Measurements from ENCODE around the gene ZFP36.

Gene ZFP36

GRCh38 chr19:39382991-39383828 is 23.4 kb upstream of the ZFP36 start:
- DNase-seq (ENCODE audit: low read depth in 2 of 3, low spot score in 1 of 3), result no peak

GRCh38 chr19:39384839-39385568 is 21.6 kb upstream of the ZFP36 start:
- no peak for DNase-seq (ENCODE audit: low read depth in 2 of 3, low spot score in 1 of 3)

- no peak for DNase-seq (ENCODE audit: low read depth in 2 of 3, low spot score in 1 of 3)
These were observed 20.8 kb upstream of the ZFP36 start for GRCh38 chr19:39385629-39386411.

- no peak for DNase-seq (ENCODE audit: low read depth in 2 of 3, low spot score in 1 of 3)
These were observed 20.1 kb upstream of the ZFP36 start for GRCh38 chr19:39386557-39386956.

GRCh38 chr19:39388657-39389056 is 18.0 kb upstream of the ZFP36 start:
- no peak for DNase-seq (ENCODE audit: low read depth in 2 of 3, low spot score in 1 of 3)

- no peak for DNase-seq (ENCODE audit: low read depth in 2 of 3, low spot score in 1 of 3)
These were observed 16.8 kb upstream of the ZFP36 start for GRCh38 chr19:39389631-39390414.

- peak in 1 of 3 donors; percentile 59 for DNase-seq (ENCODE audit: low read depth in 2 of 3, low spot score in 1 of 3)
These were observed 16.2 kb upstream of the ZFP36 start for GRCh38 chr19:39390451-39390750.

GRCh38 chr19:39390751-39391437 is 15.8 kb upstream of the ZFP36 start, which contains the start of the genes MED29 and PAF1:
Gene MED29 (plus strand): TSS chr19:39391378. CDS start chr19:39391423, 45 bp downstream.
Gene PAF1 (minus strand): TSS chr19:39391106. CDS start chr19:39390864, 242 bp downstream.
- peak; percentile 94 to 95 (median 95) for DNase-seq (ENCODE audit: low read depth in 2 of 3, low spot score in 1 of 3)

GRCh38 chr19:39397360-39398296 is 9.0 kb upstream of the ZFP36 start:
- peak; percentile 88 to 93 (median 92) for DNase-seq (ENCODE audit: low read depth in 2 of 3, low spot score in 1 of 3)

- DNase-seq (ENCODE audit: low read depth in 2 of 3, low spot score in 1 of 3), result peak in 2 of 3 donors; percentile 40 to 47
These were observed 8.3 kb upstream of the ZFP36 start for GRCh38 chr19:39398297-39398864.

GRCh38 chr19:39399668-39400050 is 7.0 kb upstream of the ZFP36 start:
- DNase-seq (ENCODE audit: low read depth in 2 of 3, low spot score in 1 of 3), result no peak

- DNase-seq (ENCODE audit: low read depth in 2 of 3, low spot score in 1 of 3), result no peak
These were observed 6.6 kb upstream of the ZFP36 start for GRCh38 chr19:39400061-39400460.

- no peak for DNase-seq (ENCODE audit: low read depth in 2 of 3, low spot score in 1 of 3)
These were observed 5.5 kb upstream of the ZFP36 start for GRCh38 chr19:39401070-39401548.

- peak; percentile 68 to 77 (median 74) for DNase-seq (ENCODE audit: low read depth in 2 of 3, low spot score in 1 of 3)
These were observed 4.9 kb upstream of the ZFP36 start for GRCh38 chr19:39401549-39402345.

GRCh38 chr19:39402346-39403300 is 4.0 kb upstream of the ZFP36 start:
- peak; percentile 76 to 85 (median 83) for DNase-seq (ENCODE audit: low read depth in 2 of 3, low spot score in 1 of 3)

Measured in stimulated activated CD4-positive, alpha-beta T cell treated with anti-CD3 and anti-CD28 coated beads, Interleukin-12 subunit alpha, Interleukin-12 subunit beta, amount 100 ng/mL, for 48 hours (primary cell).